ENCODE data around the gene INF2.

DNA sequence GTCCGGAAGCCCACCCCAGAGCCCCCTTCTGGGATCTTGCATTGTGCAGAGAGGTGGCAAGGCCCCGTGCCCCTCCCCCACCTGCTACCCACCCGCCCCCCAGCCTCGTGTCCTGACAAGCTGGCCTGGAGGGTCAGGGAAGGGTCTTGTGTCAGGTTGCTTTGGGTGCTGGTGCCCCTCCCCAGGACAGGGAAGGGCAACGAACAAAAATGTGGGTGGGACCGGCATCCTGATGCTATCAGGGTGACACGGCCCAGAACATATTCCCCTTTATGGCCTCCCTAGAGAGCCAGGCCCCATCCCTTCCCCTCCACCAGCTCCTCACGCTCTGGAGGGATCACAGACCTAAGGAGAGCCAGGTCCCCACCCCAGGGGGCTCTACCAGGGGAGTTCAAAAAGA is 46.1 kb upstream of the INF2 start:
- TF ChIP-seq, protein P1, sequence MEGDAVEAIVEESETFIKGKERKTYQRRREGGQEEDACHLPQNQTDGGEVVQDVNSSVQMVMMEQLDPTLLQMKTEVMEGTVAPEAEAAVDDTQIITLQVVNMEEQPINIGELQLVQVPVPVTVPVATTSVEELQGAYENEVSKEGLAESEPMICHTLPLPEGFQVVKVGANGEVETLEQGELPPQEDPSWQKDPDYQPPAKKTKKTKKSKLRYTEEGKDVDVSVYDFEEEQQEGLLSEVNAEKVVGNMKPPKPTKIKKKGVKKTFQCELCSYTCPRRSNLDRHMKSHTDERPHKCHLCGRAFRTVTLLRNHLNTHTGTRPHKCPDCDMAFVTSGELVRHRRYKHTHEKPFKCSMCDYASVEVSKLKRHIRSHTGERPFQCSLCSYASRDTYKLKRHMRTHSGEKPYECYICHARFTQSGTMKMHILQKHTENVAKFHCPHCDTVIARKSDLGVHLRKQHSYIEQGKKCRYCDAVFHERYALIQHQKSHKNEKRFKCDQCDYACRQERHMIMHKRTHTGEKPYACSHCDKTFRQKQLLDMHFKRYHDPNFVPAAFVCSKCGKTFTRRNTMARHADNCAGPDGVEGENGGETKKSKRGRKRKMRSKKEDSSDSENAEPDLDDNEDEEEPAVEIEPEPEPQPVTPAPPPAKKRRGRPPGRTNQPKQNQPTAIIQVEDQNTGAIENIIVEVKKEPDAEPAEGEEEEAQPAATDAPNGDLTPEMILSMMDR (IDR thresholded peaks at IDR 0.05), result no peak
- no peak for TF ChIP-seq EZH2 (IDR thresholded peaks at IDR 0.05)

Data from neural progenitor cell (in vitro differentiated cells).